ENCODE measurements around the gene EIF4G3. TPM values are rescaled to one million over a fixed set of nuclear protein-coding genes. Genes with fewer than 3 reads are reported as not detected.
"Not testable (repeated sequence)": the region's sequence is repeated elsewhere in the genome, so short reads cannot be mapped to it uniquely, and the experiment has no call there.

EIF4G3 gene, protein sequence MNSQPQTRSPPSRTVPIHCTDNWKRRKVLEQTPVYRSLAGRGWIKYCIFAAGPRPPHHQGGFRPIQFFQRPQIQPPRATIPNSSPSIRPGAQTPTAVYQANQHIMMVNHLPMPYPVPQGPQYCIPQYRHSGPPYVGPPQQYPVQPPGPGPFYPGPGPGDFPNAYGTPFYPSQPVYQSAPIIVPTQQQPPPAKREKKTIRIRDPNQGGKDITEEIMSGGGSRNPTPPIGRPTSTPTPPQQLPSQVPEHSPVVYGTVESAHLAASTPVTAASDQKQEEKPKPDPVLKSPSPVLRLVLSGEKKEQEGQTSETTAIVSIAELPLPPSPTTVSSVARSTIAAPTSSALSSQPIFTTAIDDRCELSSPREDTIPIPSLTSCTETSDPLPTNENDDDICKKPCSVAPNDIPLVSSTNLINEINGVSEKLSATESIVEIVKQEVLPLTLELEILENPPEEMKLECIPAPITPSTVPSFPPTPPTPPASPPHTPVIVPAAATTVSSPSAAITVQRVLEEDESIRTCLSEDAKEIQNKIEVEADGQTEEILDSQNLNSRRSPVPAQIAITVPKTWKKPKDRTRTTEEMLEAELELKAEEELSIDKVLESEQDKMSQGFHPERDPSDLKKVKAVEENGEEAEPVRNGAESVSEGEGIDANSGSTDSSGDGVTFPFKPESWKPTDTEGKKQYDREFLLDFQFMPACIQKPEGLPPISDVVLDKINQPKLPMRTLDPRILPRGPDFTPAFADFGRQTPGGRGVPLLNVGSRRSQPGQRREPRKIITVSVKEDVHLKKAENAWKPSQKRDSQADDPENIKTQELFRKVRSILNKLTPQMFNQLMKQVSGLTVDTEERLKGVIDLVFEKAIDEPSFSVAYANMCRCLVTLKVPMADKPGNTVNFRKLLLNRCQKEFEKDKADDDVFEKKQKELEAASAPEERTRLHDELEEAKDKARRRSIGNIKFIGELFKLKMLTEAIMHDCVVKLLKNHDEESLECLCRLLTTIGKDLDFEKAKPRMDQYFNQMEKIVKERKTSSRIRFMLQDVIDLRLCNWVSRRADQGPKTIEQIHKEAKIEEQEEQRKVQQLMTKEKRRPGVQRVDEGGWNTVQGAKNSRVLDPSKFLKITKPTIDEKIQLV (N-terminal part only)
- total RNA-seq, result 23.0 TPM

- Histone ChIP-seq H3K27me3 (ENCODE audit: insufficient read depth, low read length) (no peaks in the 10 kb centered on the region), H3K4me3 (ENCODE audit: low read length) (peak within 1 kb of the TSS; percentile 76), H3K4me1 (ENCODE audit: insufficient read depth, low read length) (peaks cover 24% of the 10 kb centered on the region), H3K9me3 (ENCODE audit: low read depth, low read length) (no peaks in the 10 kb centered on the region)
Measured at GRCh38 chr1:21176586-21177555, at the start of gene EIF4G3. EIF4G3 (minus strand) TSS chr1:21176897; CDS start chr1:21002742, 174,155 bp downstream.

DNA sequence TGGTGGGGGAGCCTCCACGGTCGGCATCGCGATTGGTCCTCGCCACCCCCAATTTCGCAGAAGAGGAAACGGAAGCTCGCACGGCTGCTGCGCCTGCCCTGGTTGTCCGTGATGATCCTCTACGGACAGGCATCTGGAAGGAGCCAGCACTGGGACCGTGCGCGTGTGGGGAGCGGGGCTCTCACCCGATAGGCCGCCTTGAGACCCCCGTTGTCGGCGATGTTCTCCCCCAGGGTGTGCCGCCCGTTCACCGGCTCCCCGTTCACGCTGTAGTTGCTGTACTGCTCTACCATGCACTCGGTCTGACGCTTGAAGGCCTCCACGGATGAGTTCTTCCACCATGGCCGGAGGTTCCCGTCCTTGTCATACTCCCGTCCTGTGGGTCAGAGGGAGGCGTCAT is 48.4 kb upstream of the EIF4G3 start:
- Histone ChIP-seq H3K27me3 (ENCODE audit: insufficient read depth, low read length) (no peaks in the 10 kb centered on the region), H3K4me1 (ENCODE audit: insufficient read depth, low read length) (no peaks in the 10 kb centered on the region), H3K9me3 (ENCODE audit: low read depth, low read length) (no peaks in the 10 kb centered on the region), H3K4me3 (ENCODE audit: low read length) (no peak overlapping the region)

GRCh38 chr1:21220815-21221214 is 44.1 kb upstream of the EIF4G3 start:
- H3K9me3 ChIP-seq (ENCODE audit: low read depth, low read length), result no peaks in the 10 kb centered on the region
- no peaks in the 10 kb centered on the region for H3K4me1 ChIP-seq (ENCODE audit: insufficient read depth, low read length)
- H3K27me3 ChIP-seq (ENCODE audit: insufficient read depth, low read length), result no peaks in the 10 kb centered on the region
- no peak overlapping the region for H3K4me3 ChIP-seq (ENCODE audit: low read length)

DNA sequence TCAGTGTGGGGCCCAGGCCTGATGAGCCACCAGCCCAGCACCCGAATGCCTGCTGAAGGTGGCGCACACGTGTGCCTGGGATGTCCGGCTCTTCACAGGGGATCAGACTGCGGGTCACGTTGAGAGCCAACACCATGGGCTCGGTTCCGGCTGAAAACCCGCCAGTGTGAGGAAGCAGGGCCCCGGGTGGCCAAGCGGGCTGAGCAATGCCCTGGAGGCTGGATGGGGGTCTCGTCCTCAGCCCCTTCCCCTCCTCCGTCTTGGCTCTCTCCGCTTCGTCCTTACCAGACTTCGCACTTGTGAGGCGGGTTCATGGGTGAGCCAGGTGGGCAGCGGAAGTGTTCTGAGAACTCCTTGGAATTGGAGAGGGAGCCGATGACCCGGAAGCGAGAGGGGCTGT is 43.0 kb upstream of the EIF4G3 start:
- Histone ChIP-seq H3K4me1 (ENCODE audit: insufficient read depth, low read length) (no peaks in the 10 kb centered on the region), H3K4me3 (ENCODE audit: low read length) (no peak overlapping the region), H3K27me3 (ENCODE audit: insufficient read depth, low read length) (no peaks in the 10 kb centered on the region)

DNA sequence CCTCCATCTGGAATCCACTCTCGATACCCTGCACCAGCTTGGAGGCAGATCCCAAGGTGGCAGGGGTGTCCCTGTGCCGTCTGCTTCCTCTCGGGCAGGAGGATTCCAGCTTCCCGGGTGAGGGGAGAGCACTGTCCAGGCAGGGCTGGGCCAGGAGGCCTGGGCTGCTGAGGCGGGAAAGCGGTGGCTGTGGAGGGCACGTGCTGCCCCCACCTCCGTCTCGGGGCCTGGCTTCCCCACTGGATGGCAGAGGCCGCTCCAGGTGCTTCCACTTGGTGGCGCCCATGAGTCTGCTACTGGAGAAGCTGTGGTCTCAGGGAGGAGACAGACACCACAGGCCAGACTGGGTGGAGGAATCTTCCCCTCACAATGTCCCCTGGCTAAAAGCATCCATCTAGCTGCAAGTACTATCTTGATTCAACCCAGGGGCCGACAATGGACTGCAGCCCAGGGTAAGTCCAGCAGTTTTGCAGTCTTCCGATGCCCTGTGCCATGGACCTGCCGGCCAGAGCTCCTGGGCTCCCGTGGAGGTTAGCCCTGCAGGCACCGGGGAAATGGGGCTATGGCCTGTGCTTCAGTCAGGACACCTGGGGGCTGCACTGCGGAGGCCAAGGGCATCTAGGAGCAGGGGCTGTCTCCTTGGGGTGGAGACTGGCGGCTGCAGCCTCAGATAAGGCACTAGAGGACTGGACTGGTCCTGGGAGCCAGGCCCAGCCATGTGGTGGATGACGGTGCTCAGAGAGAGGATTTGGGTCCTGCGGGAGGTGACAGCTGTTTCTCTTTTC is 41.3 kb upstream of the EIF4G3 start:
- Histone ChIP-seq H3K4me3 (ENCODE audit: low read length) (no peak overlapping the region), H3K9me3 (ENCODE audit: low read depth, low read length) (no peaks in the 10 kb centered on the region), H3K4me1 (ENCODE audit: insufficient read depth, low read length) (no peaks in the 10 kb centered on the region), H3K27me3 (ENCODE audit: insufficient read depth, low read length) (no peaks in the 10 kb centered on the region)

More for the DNA sequence above, 43.0 kb upstream of the EIF4G3 start:
- no peaks in the 10 kb centered on the region for H3K9me3 ChIP-seq (ENCODE audit: low read depth, low read length)

- Histone ChIP-seq H3K4me1 (ENCODE audit: insufficient read depth, low read length) (no peaks in the 10 kb centered on the region), H3K27me3 (ENCODE audit: insufficient read depth, low read length) (no peaks in the 10 kb centered on the region), H3K4me3 (ENCODE audit: low read length) (no peak overlapping the region), H3K9me3 (ENCODE audit: low read depth, low read length) (no peaks in the 10 kb centered on the region)
Measured at GRCh38 chr1:21216835-21217811, 40.4 kb upstream of the EIF4G3 start.

GRCh38 chr1:21212126-21212525 is 35.4 kb upstream of the EIF4G3 start:
- no peak overlapping the region for H3K4me3 ChIP-seq (ENCODE audit: low read length)
- H3K27me3 ChIP-seq (ENCODE audit: insufficient read depth, low read length), result no peaks in the 10 kb centered on the region
- no peaks in the 10 kb centered on the region for H3K9me3 ChIP-seq (ENCODE audit: low read depth, low read length)
- H3K4me1 ChIP-seq (ENCODE audit: insufficient read depth, low read length), result no peaks in the 10 kb centered on the region

DNA sequence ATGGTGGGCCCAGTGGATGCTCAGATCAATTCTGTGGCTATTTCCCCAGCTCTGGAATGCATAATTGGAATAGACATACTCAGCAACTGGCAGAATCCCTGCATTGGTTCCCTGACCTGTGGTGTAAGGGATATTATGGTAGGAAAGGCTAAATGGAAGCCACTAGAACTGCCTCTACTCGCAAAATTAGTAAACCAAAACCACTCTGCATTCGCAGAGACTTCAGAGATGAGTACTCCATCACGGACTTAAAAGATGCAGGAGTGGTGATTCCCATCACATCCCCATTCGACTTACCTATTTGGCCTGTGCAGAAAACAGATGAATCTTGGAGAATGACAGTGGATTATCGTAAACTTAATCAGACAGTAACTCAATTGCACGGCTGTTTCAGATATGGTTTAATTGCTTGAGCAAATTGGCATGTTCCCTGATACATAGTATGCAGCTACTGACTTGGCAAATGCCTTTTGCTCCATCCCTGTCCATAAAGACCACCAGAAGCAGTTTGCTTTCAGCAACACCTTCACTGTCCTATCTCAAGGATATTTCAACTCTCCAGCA is 31.5 kb upstream of the EIF4G3 start:
- not testable (repeated sequence) for H3K27me3 ChIP-seq (ENCODE audit: insufficient read depth, low read length); H3K4me3 ChIP-seq (ENCODE audit: low read length); H3K4me1 ChIP-seq (ENCODE audit: insufficient read depth, low read length); H3K9me3 ChIP-seq (ENCODE audit: low read depth, low read length)

DNA sequence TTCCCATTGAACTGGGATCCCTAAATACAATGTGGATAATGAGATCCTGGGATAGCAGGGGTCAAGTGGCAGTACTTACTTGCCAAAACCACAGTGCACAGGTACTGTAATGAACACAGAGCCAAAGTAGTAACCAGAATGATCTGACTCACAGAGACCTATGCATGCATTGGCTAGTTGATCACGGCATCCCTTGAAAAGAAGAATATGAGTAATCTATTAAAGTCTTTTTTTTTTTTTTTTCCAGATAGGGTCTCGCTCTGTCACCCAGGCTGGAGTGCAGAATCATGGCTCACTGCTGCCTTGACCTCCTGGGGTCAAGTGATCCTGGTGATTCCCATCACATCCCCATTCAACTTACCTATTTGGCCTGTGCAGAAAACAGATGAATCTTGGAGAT is 29.4 kb upstream of the EIF4G3 start:
- Histone ChIP-seq H3K4me3 (ENCODE audit: low read length) (no peak overlapping the region), H3K9me3 (ENCODE audit: low read depth, low read length) (no peaks in the 10 kb centered on the region), H3K4me1 (ENCODE audit: insufficient read depth, low read length) (no peaks in the 10 kb centered on the region), H3K27me3 (ENCODE audit: insufficient read depth, low read length) (no peaks in the 10 kb centered on the region)

DNA sequence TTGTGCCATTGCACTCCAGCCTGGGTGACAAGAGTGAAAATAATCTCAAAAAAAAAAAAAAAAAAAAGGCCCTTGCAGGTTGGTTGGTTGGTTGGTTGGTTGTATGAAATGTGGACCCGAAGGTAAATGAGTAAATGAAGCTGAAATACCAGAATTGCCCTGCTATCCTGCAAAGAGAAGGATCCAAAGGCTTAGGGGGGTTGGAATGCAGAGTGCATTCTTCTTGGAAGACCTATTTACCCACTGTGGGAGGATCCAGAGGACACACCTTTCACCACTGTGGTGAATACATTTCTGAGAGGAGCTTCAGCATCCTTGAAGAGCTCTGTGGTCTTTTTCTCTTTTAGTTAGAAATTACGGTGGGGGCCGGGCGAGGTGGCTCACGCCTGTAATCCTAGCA is 28.7 kb upstream of the EIF4G3 start:
- Histone ChIP-seq H3K4me3 (ENCODE audit: low read length) (no peak overlapping the region), H3K9me3 (ENCODE audit: low read depth, low read length) (no peaks in the 10 kb centered on the region), H3K27me3 (ENCODE audit: insufficient read depth, low read length) (no peaks in the 10 kb centered on the region), H3K4me1 (ENCODE audit: insufficient read depth, low read length) (no peaks in the 10 kb centered on the region)

- no peaks in the 10 kb centered on the region for H3K27me3 ChIP-seq (ENCODE audit: insufficient read depth, low read length)
- H3K4me3 ChIP-seq (ENCODE audit: low read length), result no peak overlapping the region
- no peaks in the 10 kb centered on the region for H3K9me3 ChIP-seq (ENCODE audit: low read depth, low read length)
- no peaks in the 10 kb centered on the region for H3K4me1 ChIP-seq (ENCODE audit: insufficient read depth, low read length)
Measured at GRCh38 chr1:21201650-21202049, 25.0 kb upstream of the EIF4G3 start.

- not testable (repeated sequence) for H3K4me3 ChIP-seq (ENCODE audit: low read length); H3K27me3 ChIP-seq (ENCODE audit: insufficient read depth, low read length); H3K9me3 ChIP-seq (ENCODE audit: low read depth, low read length); H3K4me1 ChIP-seq (ENCODE audit: insufficient read depth, low read length)
Measured at GRCh38 chr1:21201238-21201637, 24.5 kb upstream of the EIF4G3 start.

All from mononuclear cell (primary cell).